K562 (cell line): ENCODE measurements around the gene SRGAP3. TPM values are rescaled to one million over a fixed set of nuclear protein-coding genes. Genes with fewer than 3 reads are reported as not detected.

Source experiments
- L3MBTL2 ChIP-seq: fragments of 450-650 bp; IDR thresholded peaks from 2 replicates; pipeline ENCODE4 v1.6.1; 2016; ENCODE audit warnings: mild to moderate bottlenecking, moderate library complexity
- RB1 ChIP-seq: fragments of 450-650 bp; IDR thresholded peaks from 2 replicates; pipeline ENCODE4 v1.6.1; 2017; ENCODE audit warnings: low read depth, mild to moderate bottlenecking
- SFPQ ChIP-seq: fragments of 200-400 bp; formaldehyde crosslinking; IDR thresholded peaks from 2 replicates; pipeline ENCODE4 v1.6.1; 2017; ENCODE audit warnings: mild to moderate bottlenecking, low read depth, low read length, moderate library complexity
- UBTF ChIP-seq, 2 experiments: IDR thresholded peaks; 2 replicates each; pipeline ENCODE4 v1.6.1; 2012; ENCODE audit warnings: improper control_type of control experiment in 2 of 2, low read depth in 2 of 2, low read length in 2 of 2, borderline replicate concordance in 1 of 2
- ZNF75A ChIP-seq: fragments of 450-650 bp; formaldehyde crosslinking; IDR thresholded peaks from 2 replicates; pipeline ENCODE4 v1.4.0; 2020; ENCODE audit warnings: mild to moderate bottlenecking
- polyA plus RNA-seq, 8 experiments: library from polyadenylated mRNA; depleted of rRNA in 4 of 8; stranded (reverse) in 5 of 8; unstranded in 3 of 8; fragments of >200 nt; fragmentation: Nextera tagmentation in 2 of 8; fragmentation: Illumina TruSeq in 1 of 8; extraction: Ambion mirVana in 2 of 8; extraction: Trizol in 1 of 8; gene quantifications; 2 replicates each; pipeline versions ENCODE4 v1.2.1 to v1.2.3, GENCODE V29; 2011 to 2014; ENCODE audit warnings: inconsistent platforms in 1 of 8, missing spikeins in 1 of 8
- total RNA-seq, 7 experiments: library from RNA; depleted of rRNA in 6 of 7; stranded (reverse); fragments of >200 nt in 6 of 7; fragmentation: Illumina TruSeq in 2 of 7; extraction: Trizol in 2 of 7; gene quantifications; 2 replicates each; pipeline versions ENCODE4 v1.2.1 to v1.2.3, GENCODE V29; 2011 to 2021; ENCODE audit warnings: low replicate concordance in 1 of 7

Gene SRGAP3
- total and polyA plus RNA-seq, 9 of the 15 experiments (the other 6 are each of a cell fraction or from before 2014, with no cell fraction given), result 0.11 to 0.85 (median 0.35) TPM; not detected in 2

GRCh38 chr3:9193211-9193610 is 56.2 kb downstream of the SRGAP3 start (continued):
- no peak for TF ChIP-seq ZNF75A (CRISPR knock-in tag)
- TF ChIP-seq RB1, result no peak
- TF ChIP-seq L3MBTL2, result no peak
- no peak for TF ChIP-seq UBTF (IDR thresholded peaks at IDR 0.05; ENCODE audit: borderline replicate concordance in 1 of 2, low read depth in 2 of 2, low read length in 2 of 2)
- no peak for TF ChIP-seq SFPQ
